NB4 (cell line): Measurements from ENCODE around the gene PTPN6.

Experiments used
- CTCF ChIP-seq: IDR thresholded peaks from one replicate; pipeline ENCODE4 v1.5.1; 2012; ENCODE audit warnings: low read depth, low read length
- MAX ChIP-seq: IDR thresholded peaks from 2 replicates; pipeline ENCODE4 v1.6.1; 2011; ENCODE audit warnings: low read depth, low read length
- MYC ChIP-seq: IDR thresholded peaks from 2 replicates; pipeline ENCODE4 v1.6.1; 2011; ENCODE audit warnings: low read depth, low read length
- POLR2A ChIP-seq: IDR thresholded peaks from 2 replicates; pipeline ENCODE4 v1.6.1; 2011; ENCODE audit warnings: mild to moderate bottlenecking; ENCODE audit not compliant: insufficient read length; ENCODE audit errors: extremely low read depth

DNA sequence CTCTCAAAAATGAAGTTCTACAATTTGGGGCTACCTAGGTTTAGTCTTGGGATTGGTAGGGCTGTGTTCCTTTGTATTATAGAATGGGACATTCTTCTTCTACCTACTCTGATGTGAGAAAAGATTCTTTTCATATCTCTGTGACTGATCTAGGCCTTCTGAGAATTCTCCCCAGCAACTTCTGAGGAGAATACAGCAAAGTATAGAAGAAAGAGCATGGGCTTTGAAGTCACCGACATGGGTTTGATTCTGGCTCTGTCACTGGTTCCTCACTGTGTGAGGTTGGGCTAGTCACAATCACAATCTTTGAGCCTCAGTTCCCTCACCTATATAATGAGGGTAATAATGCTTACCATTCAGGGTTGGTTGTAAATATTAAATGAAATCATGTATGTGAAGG, 18.4 kb upstream of the PTPN6 start:
- TF ChIP-seq MYC (no peak), CTCF (no peak), POLR2A (no peak), MAX (no peak)
